ENCODE results near the gene SLFNL1.

Gene SLFNL1

GRCh38 chr1:41013796-41014195, 7.7 kb downstream of the SLFNL1 start:
- no peaks in the 10 kb centered on the region for H3K27me3 Mint-ChIP-seq
- DNase-seq (no peak), ATAC-seq (no peak)
- H3K4me1 Mint-ChIP-seq, result peaks cover 12% of the 10 kb centered on the region
- H3K9me3 Mint-ChIP-seq, result no peaks in the 10 kb centered on the region
- H3K4me3 Mint-ChIP-seq, result no peak overlapping the region
- H3K27ac Mint-ChIP-seq, result peak overlapping the region; percentile 46
- H3K36me3 Mint-ChIP-seq (ENCODE audit: low read depth), result peaks cover 62% of the 10 kb centered on the region

GRCh38 chr1:41013024-41013423, 8.5 kb downstream of the SLFNL1 start:
- Mint-ChIP-seq H3K36me3 (ENCODE audit: low read depth) (peaks cover 67% of the 10 kb centered on the region), H3K4me3 (no peak overlapping the region), H3K27ac (no peak overlapping the region), H3K4me1 (peaks cover 12% of the 10 kb centered on the region), H3K27me3 (no peaks in the 10 kb centered on the region), H3K9me3 (no peaks in the 10 kb centered on the region)
- DNase-seq (no peak), ATAC-seq (no peak)

- Mint-ChIP-seq H3K36me3 (ENCODE audit: low read depth) (peaks cover 82% of the 10 kb centered on the region), H3K4me3 (no peak overlapping the region), H3K27ac (no peak overlapping the region), H3K4me1 (peaks cover 12% of the 10 kb centered on the region), H3K27me3 (no peaks in the 10 kb centered on the region), H3K9me3 (no peaks in the 10 kb centered on the region)
- DNase-seq (no peak), ATAC-seq (no peak)
These were observed 11.2 kb downstream of the SLFNL1 start for GRCh38 chr1:41010345-41010744.

GRCh38 chr1:41009466-41009865, 12.1 kb downstream of the SLFNL1 start:
- Mint-ChIP-seq H3K4me1 (peaks cover 8% of the 10 kb centered on the region), H3K4me3 (no peak overlapping the region), H3K36me3 (ENCODE audit: low read depth) (peaks cover 84% of the 10 kb centered on the region), H3K27ac (no peak overlapping the region), H3K27me3 (no peaks in the 10 kb centered on the region), H3K9me3 (no peaks in the 10 kb centered on the region)
- ATAC-seq (no peak), DNase-seq (no peak)

- DNase-seq (no peak), ATAC-seq (no peak)
- Mint-ChIP-seq H3K27me3 (no peaks in the 10 kb centered on the region), H3K27ac (peak overlapping the region; percentile 39), H3K9me3 (no peaks in the 10 kb centered on the region), H3K4me1 (peaks cover 17% of the 10 kb centered on the region), H3K4me3 (no peak overlapping the region), H3K36me3 (ENCODE audit: low read depth) (peaks cover 90% of the 10 kb centered on the region)
These were observed 14.3 kb downstream of the SLFNL1 start for GRCh38 chr1:41006942-41007865.

GRCh38 chr1:41005876-41006275, 15.6 kb downstream of the SLFNL1 start:
- ATAC-seq, result no peak
- H3K27me3 Mint-ChIP-seq, result no peaks in the 10 kb centered on the region
- H3K9me3 Mint-ChIP-seq, result no peaks in the 10 kb centered on the region
- peaks cover 21% of the 10 kb centered on the region for H3K4me1 Mint-ChIP-seq
- no peak overlapping the region for H3K4me3 Mint-ChIP-seq
- DNase-seq, result no peak
- peaks cover 88% of the 10 kb centered on the region for H3K36me3 Mint-ChIP-seq (ENCODE audit: low read depth)
- H3K27ac Mint-ChIP-seq, result peak overlapping the region; percentile 43

- H3K9me3 Mint-ChIP-seq, result no peaks in the 10 kb centered on the region
- ATAC-seq (peak; percentile 99), DNase-seq (peak; percentile 84)
- peak overlapping the region; percentile 76 for H3K27ac Mint-ChIP-seq
- peaks cover 83% of the 10 kb centered on the region for H3K36me3 Mint-ChIP-seq (ENCODE audit: low read depth)
- no peaks in the 10 kb centered on the region for H3K27me3 Mint-ChIP-seq
- no peak overlapping the region for H3K4me3 Mint-ChIP-seq
- H3K4me1 Mint-ChIP-seq, result peaks cover 25% of the 10 kb centered on the region
These were observed 17.8 kb downstream of the SLFNL1 start for GRCh38 chr1:41003640-41004220.

DNA sequence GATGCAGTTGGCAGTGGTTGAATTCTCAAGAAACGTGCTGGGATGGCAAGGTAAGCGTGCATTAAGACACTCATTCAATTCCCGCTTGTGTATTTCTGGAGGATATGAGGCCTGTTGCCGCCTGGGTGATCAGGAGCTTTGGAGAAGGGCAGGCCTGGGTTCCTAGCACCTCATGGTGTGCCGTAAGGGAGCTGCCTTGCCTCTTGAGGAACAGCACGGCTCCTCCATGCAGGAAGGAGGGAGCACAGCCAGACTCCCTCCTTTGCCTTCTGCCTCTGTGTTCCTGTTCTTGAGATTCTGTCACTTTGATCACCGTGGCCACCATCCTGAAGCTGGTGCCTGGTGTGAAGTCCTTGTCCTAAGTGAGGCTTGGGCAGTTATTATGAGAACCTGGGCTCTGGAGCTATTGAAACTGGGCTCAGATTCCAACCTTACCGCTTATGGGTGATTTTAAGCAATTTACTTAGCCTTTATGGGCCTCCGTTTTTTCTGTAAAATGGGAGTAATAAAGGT, 18.3 kb downstream of the SLFNL1 start:
- no peaks in the 10 kb centered on the region for H3K27me3 Mint-ChIP-seq
- H3K36me3 Mint-ChIP-seq (ENCODE audit: low read depth), result peaks cover 82% of the 10 kb centered on the region
- peaks cover 25% of the 10 kb centered on the region for H3K4me1 Mint-ChIP-seq
- DNase-seq (no peak), ATAC-seq (no peak)
- H3K4me3 Mint-ChIP-seq, result no peak overlapping the region
- peak overlapping the region; percentile 76 for H3K27ac Mint-ChIP-seq
- no peaks in the 10 kb centered on the region for H3K9me3 Mint-ChIP-seq

DNA sequence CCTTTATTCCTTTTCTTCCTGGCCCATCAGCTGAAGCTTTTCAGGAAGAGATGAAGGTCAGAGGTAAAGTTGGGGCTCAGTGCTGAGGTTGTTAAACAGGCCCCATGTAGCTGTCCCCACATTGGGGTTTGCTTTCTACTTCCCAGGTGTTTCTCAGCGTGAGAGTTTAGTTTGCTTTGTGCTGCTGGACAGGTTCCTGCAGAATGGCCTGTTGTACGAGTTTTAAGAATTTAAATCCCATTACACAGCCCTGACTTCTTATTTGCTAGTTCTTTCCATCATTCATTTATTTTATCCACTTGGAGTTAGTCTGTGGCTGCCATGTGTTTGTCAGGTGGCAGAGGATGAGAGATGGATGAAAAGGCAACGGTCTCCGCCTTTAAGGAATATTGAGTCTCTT, 22.9 kb downstream of the SLFNL1 start:
- DNase-seq, result no peak
- Mint-ChIP-seq H3K27me3 (no peaks in the 10 kb centered on the region), H3K9me3 (no peaks in the 10 kb centered on the region), H3K27ac (no peak overlapping the region), H3K4me1 (peaks cover 23% of the 10 kb centered on the region), H3K4me3 (no peak overlapping the region), H3K36me3 (ENCODE audit: low read depth) (peaks cover 82% of the 10 kb centered on the region)
- ATAC-seq, result no peak

DNA sequence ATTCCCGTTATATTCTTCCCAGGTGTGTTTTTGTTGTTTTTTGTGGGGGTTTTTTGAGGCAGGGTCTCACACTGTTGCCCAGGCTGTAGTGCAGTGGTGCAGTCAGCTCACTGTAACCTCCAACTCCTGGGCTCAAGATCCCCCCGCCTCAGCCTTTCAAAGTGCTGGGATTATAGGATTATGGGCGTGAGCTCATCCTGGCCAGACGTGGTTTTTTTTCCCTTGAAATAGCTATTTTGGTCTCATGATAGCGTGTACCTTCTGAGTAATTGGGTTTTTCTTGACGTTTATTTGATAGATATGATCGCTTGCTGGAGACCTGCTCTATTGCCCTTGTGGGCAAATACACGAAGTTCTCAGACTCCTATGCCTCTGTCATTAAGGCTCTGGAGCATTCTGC, 24.4 kb downstream of the SLFNL1 start:
- Mint-ChIP-seq H3K4me1 (peaks cover 7% of the 10 kb centered on the region), H3K4me3 (no peak overlapping the region), H3K36me3 (ENCODE audit: low read depth) (peaks cover 75% of the 10 kb centered on the region), H3K9me3 (no peaks in the 10 kb centered on the region), H3K27me3 (no peaks in the 10 kb centered on the region), H3K27ac (no peak overlapping the region)
- ATAC-seq (no peak), DNase-seq (no peak)

DNA sequence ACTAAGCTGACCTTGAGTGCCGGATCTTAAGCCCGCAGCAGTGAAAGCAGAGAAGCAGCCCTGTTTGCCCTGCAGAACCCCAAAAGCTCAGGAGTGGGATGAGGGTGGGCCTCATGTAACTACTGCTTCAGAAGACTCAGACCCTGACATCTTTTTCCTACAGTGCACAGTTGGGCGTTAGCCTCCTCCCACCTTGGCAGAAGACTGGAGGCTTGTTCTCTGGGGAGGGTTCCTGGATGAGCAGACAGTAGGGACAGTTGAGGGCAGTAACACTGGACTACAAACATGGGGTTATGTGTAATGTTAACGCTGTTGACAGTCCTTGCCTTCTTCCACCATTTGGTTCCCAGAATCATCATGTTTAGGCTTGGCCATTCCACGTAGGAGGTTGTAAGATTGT, 32.5 kb downstream of the SLFNL1 start:
- peaks cover 90% of the 10 kb centered on the region for H3K36me3 Mint-ChIP-seq (ENCODE audit: low read depth)
- H3K9me3 Mint-ChIP-seq, result no peaks in the 10 kb centered on the region
- ATAC-seq (no peak), DNase-seq (no peak)
- no peak overlapping the region for H3K4me3 Mint-ChIP-seq
- no peaks in the 10 kb centered on the region for H3K27me3 Mint-ChIP-seq
- peaks cover 42% of the 10 kb centered on the region for H3K4me1 Mint-ChIP-seq
- H3K27ac Mint-ChIP-seq, result no peak overlapping the region

- DNase-seq, result no peak
- Mint-ChIP-seq H3K27ac (no peak overlapping the region), H3K9me3 (no peaks in the 10 kb centered on the region), H3K27me3 (no peaks in the 10 kb centered on the region), H3K4me1 (peaks cover 50% of the 10 kb centered on the region), H3K36me3 (ENCODE audit: low read depth) (peaks cover 88% of the 10 kb centered on the region), H3K4me3 (no peak overlapping the region)
- no peak for ATAC-seq
These were observed 33.2 kb downstream of the SLFNL1 start for GRCh38 chr1:40988280-40988679.

DNA sequence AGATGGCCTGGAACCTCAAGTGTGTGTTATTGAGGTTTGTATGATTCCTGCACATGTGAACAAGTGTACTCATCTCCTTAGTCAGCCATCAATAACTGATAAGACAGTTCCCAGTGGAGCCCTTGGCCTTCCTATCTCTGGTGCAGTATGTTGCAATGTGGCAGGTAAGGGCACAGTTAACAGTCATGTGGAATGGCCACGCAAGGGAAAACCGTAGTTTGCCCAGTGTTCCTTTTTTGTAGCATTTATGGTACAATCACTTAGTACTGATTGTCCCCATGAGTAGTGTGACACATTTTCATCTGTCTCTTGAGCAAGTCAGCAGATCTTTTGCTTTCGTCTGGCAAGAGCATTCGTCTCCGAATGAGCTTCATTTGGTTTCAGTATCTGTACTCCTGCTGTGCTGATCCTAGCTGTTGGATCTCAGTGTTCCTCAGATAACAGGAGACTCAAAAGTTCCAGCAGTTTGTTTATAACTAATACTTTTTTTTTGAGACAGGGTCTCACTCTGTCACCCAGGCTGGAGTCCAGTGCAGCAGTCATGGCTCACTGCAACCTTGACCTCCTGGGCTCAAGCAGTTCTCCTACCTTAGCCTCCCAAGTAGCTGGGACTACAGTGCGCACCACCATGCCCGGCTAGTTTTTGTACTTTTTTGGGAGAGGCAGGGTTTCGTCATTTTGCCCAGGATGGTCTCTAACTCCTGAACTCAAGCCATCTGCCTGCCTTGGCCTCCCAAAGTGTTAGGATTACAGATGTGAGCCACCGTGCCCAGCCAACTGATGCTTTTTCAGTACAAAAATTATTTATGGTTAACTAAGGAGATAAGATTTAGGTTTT, 33.9 kb downstream of the SLFNL1 start:
- Mint-ChIP-seq H3K36me3 (ENCODE audit: low read depth) (peaks cover 93% of the 10 kb centered on the region), H3K9me3 (no peaks in the 10 kb centered on the region), H3K27me3 (no peaks in the 10 kb centered on the region), H3K27ac (peak overlapping the region; percentile 48), H3K4me1 (peaks cover 56% of the 10 kb centered on the region), H3K4me3 (no peak overlapping the region)
- ATAC-seq, result no peak
- DNase-seq, result no peak

GRCh38 chr1:40986956-40987355, 34.6 kb downstream of the SLFNL1 start:
- Mint-ChIP-seq H3K4me1 (peaks cover 63% of the 10 kb centered on the region), H3K27ac (peak overlapping the region; percentile 48), H3K27me3 (no peaks in the 10 kb centered on the region), H3K4me3 (no peak overlapping the region), H3K36me3 (ENCODE audit: low read depth) (peaks cover 95% of the 10 kb centered on the region), H3K9me3 (no peaks in the 10 kb centered on the region)
- DNase-seq (no peak), ATAC-seq (no peak)
